Right atrium auricular region (tissue), 2 donors: ENCODE measurements around the gene RLBP1. TPM values are rescaled to one million over a fixed set of nuclear protein-coding genes. Genes with fewer than 3 reads are reported as not detected.
A peak's percentile ranks its signal among the peaks of the same experiment; 100 is the strongest.

Experiments used
- DNase-seq: peaks from one replicate; pipeline ENCODE4 v3.0.0-alpha.2; 2019; ENCODE audit warnings: low spot score
- H3K27ac ChIP-seq, 2 donors: fragments of 200-600 bp; sonication (generic); 1 replicate in 1 of 2; 2 replicates in 1 of 2; pipeline ENCODE4 v1.5.1; 2016 to 2019
- H3K27me3 ChIP-seq, 2 donors: fragments of 200-600 bp; sonication (generic); one replicate each; pipeline versions ENCODE4 v1.5.1 to v1.6.0; 2017 to 2019
- H3K36me3 ChIP-seq: fragments of 200-600 bp; sonication (generic); one replicate; pipeline ENCODE4 v1.5.1; 2016
- H3K4me1 ChIP-seq, 2 donors: fragments of 200-600 bp; sonication (generic); one replicate each; pipeline versions ENCODE4 v1.5.1 to v1.6.0; 2017 to 2019
- H3K4me3 ChIP-seq, 2 donors: fragments of 200-600 bp; sonication (generic); 1 replicate in 1 of 2; 2 replicates in 1 of 2; pipeline ENCODE4 v1.5.1; 2017 to 2019; ENCODE audit warnings: mild to moderate bottlenecking in 1 of 2, moderate library complexity in 1 of 2
- H3K9me3 ChIP-seq, 2 donors: fragments of 200-600 bp; sonication (generic); one replicate each; pipeline ENCODE4 v1.5.1; 2019
- CTCF ChIP-seq, 2 donors: fragments of 200-600 bp; sonication (generic); IDR thresholded peaks; one replicate each; pipeline ENCODE4 v1.5.1; 2019; ENCODE audit warnings: antibody characterized with exemption in 2 of 2
- total RNA-seq, 2 donors: library from RNA; depleted of rRNA; stranded (reverse); fragments of >200 nt; gene quantifications; one replicate each; pipeline ENCODE4 v1.1.0, GENCODE V29; 2016

RLBP1 gene
- total RNA-seq, 2 donors from 2014 or later = not detected

- TF ChIP-seq CTCF (IDR thresholded peaks at IDR 0.05) = no peak
- H3K27ac ChIP-seq = peak overlapping the region; percentile 12 to 33
- DNase-seq = peak; percentile 53
- H3K4me1 ChIP-seq = peaks cover 0 to 31% of the 10 kb centered on the region in 2 donors
- H3K27me3 ChIP-seq = no peaks in the 10 kb centered on the region
- no peak overlapping the region for H3K4me3 ChIP-seq
- H3K9me3 ChIP-seq = no peaks in the 10 kb centered on the region
- peaks cover 66% of the 10 kb centered on the region for H3K36me3 ChIP-seq
These were observed 44.3 kb downstream of the RLBP1 start for GRCh38 chr15:89177116-89177515.

- Histone ChIP-seq H3K27me3 (no peaks in the 10 kb centered on the region), H3K9me3 (no peaks in the 10 kb centered on the region), H3K36me3 (peaks cover 66% of the 10 kb centered on the region), H3K4me1 (peaks cover 0 to 31% of the 10 kb centered on the region in 2 donors), H3K4me3 (no peak overlapping the region), H3K27ac (peak overlapping the region; percentile 26 to 32)
- DNase-seq = peak; percentile 54
- TF ChIP-seq CTCF (IDR thresholded peaks at IDR 0.05) = no peak
These were observed 45.7 kb downstream of the RLBP1 start for GRCh38 chr15:89175617-89176191.

GRCh38 chr15:89174476-89174875, 46.9 kb downstream of the RLBP1 start:
- Histone ChIP-seq H3K27me3 (no peaks in the 10 kb centered on the region), H3K4me1 (peaks cover 0 to 27% of the 10 kb centered on the region in 2 donors), H3K4me3 (no peak overlapping the region), H3K36me3 (peaks cover 54% of the 10 kb centered on the region), H3K9me3 (no peaks in the 10 kb centered on the region), H3K27ac (peak overlapping the region; percentile 26 to 32)
- peak; percentile 51 for DNase-seq
- no peak for TF ChIP-seq CTCF (IDR thresholded peaks at IDR 0.05)

GRCh38 chr15:89172921-89173320, 48.5 kb downstream of the RLBP1 start:
- Histone ChIP-seq H3K9me3 (no peaks in the 10 kb centered on the region), H3K36me3 (peaks cover 46% of the 10 kb centered on the region), H3K27ac (peak overlapping the region in 1 of 2 donors; percentile 10), H3K4me3 (no peak overlapping the region), H3K27me3 (no peaks in the 10 kb centered on the region), H3K4me1 (peaks cover 0 to 29% of the 10 kb centered on the region in 2 donors)
- DNase-seq = no peak
- no peak for TF ChIP-seq CTCF (IDR thresholded peaks at IDR 0.05)

- H3K4me3 ChIP-seq = no peak overlapping the region
- no peak overlapping the region for H3K27ac ChIP-seq
- peaks cover 0 to 35% of the 10 kb centered on the region in 2 donors for H3K4me1 ChIP-seq
- TF ChIP-seq CTCF (IDR thresholded peaks at IDR 0.05) = peak; percentile 56 to 77
- H3K36me3 ChIP-seq = peaks cover 32% of the 10 kb centered on the region
- no peak for DNase-seq
- no peaks in the 10 kb centered on the region for H3K27me3 ChIP-seq
- H3K9me3 ChIP-seq = no peaks in the 10 kb centered on the region
These were observed 50.0 kb downstream of the RLBP1 start for GRCh38 chr15:89171136-89172072.
